ENCODE measurements around the gene DAND5. TPM values are rescaled to one million over a fixed set of nuclear protein-coding genes. Genes with fewer than 3 reads are reported as not detected.

DAND5 gene
- total and polyA plus RNA-seq, 2 of the 13 experiments (the other 11 are each of a cell fraction or from before 2014, with no cell fraction given) = 0.04 TPM; not detected in 1

GRCh38 chr19:13023656-13024055 lies 54.3 kb downstream of the DAND5 start:
- POLR2A ChIA-PET = interaction anchor here (0.7 to 3.6 kb wide), 6 partner anchors 8 to 37 kb away, joined by 3 to 31 read pairs (median 8); no protein-coding TSS in a partner anchor
- no peak for DNase-seq (ENCODE audit: low spot score)
- in situ Hi-C loops (cut with HindIII; ENCODE audit: extremely low pct_ligation_motif_present, low pct_unique_long_range_greater_than_20kb) (loop anchor here (5.0 kb wide), 2 partner anchors 36 to 39 kb away; no protein-coding TSS in a partner anchor), intact Hi-C loops (cut with micrococcal nuclease; ENCODE audit: unreplicated experiment) (loop anchor here (5.0 kb wide), 1 partner anchor 39 kb away; no protein-coding TSS in a partner anchor)
- Histone ChIP-seq H3K4me3 (replicated peaks in 1 of 3; ENCODE audit: insufficient read depth in 1 of 3, low read depth in 2 of 3, low read length in 3 of 3) (peak overlapping the region; percentile 52 to 71 (median 62); a peak in 5 of 6 replicates), H3K9me3 (ENCODE audit: low read length) (no peaks in the 10 kb centered on the region), H3K27me3 (ENCODE audit: control insufficient read depth in 1 of 2, insufficient read depth in 2 of 2, low read length in 2 of 2) (no peaks in the 10 kb centered on the region), H2AFZ (ENCODE audit: low read length) (no peak overlapping the region), H3K4me1 (ENCODE audit: insufficient read depth, low read length) (peaks cover 84% of the 10 kb centered on the region), H3K4me2 (ENCODE audit: low read depth, low read length) (peak overlapping the region; percentile 90), H4K20me1 (ENCODE audit: insufficient read depth, low read length) (no peaks in the 10 kb centered on the region), H3K36me3 (replicated peaks in 1 of 2; ENCODE audit: control insufficient read depth in 1 of 2, insufficient read depth in 2 of 2, low read length in 2 of 2) (peaks cover 1 to 15% of the 10 kb centered on the region in 2 experiments; a peak in 2 of 5 replicates), H3K27ac (ENCODE audit: extremely low read length, insufficient read depth, low read length) (peak overlapping the region; percentile 73), H3K9ac (ENCODE audit: insufficient read depth, low read depth, low read length) (no peak overlapping the region), H3K79me2 (ENCODE audit: insufficient read depth, low read length) (peaks cover 36% of the 10 kb centered on the region)
- 9% methylated on average over 8 of the region's 8 CpGs for WGBS (ENCODE audit: low lambda C conversion rate)
- CTCF ChIA-PET (ENCODE audit: low intra/inter-chr PET ratio, low total read pairs) = no interaction called here
- no peak for ATAC-seq
- no peak for FAIRE-seq
- BruUV-seq (replicated peaks) = no TSS peak
- TF ChIP-seq TEAD2 (CRISPR knock-in tag; IDR thresholded peaks at IDR 0.05) (no peak), RFX5 (IDR thresholded peaks at IDR 0.05; ENCODE audit: low read depth, low read length) (no peak), ZNF589 (CRISPR knock-in tag; conservative IDR thresholded peaks at IDR 0.05) (no peak), ZNF598 (CRISPR knock-in tag; IDR thresholded peaks at IDR 0.05; ENCODE audit: borderline replicate concordance) (no peak), U2AF2 (IDR thresholded peaks at IDR 0.05; ENCODE audit: low read depth, low read length) (no peak), KLF11 (CRISPR knock-in tag; IDR thresholded peaks at IDR 0.05) (no peak), HNRNPL (IDR thresholded peaks at IDR 0.05; ENCODE audit: low read depth, low read length) (no peak), ZNF788 (CRISPR knock-in tag; IDR thresholded peaks at IDR 0.05; ENCODE audit: borderline replicate concordance) (no peak), NFRKB (IDR thresholded peaks at IDR 0.05) (no peak), DBP (CRISPR knock-in tag; IDR thresholded peaks at IDR 0.05; ENCODE audit: not compliant biosample characterization) (no peak), E2F2 (CRISPR knock-in tag; IDR thresholded peaks at IDR 0.05; ENCODE audit: borderline replicate concordance) (no peak), ZXDC (CRISPR knock-in tag; IDR thresholded peaks at IDR 0.05) (no peak), DPF2 (CRISPR knock-in tag; IDR thresholded peaks at IDR 0.05; ENCODE audit: borderline replicate concordance, low read depth) (no peak), HNRNPLL (IDR thresholded peaks at IDR 0.05; ENCODE audit: low read depth, low read length, poor library complexity, severe bottlenecking) (no peak), NONO (IDR thresholded peaks at IDR 0.05) (no peak), NONO (CRISPR knock-in tag; conservative IDR thresholded peaks at IDR 0.05) (no peak), GLMP (CRISPR knock-in tag; IDR thresholded peaks at IDR 0.05; ENCODE audit: borderline replicate concordance) (no peak), SP1 (IDR thresholded peaks at IDR 0.05) (no peak), SP1 (CRISPR knock-in tag; IDR thresholded peaks at IDR 0.05) (no peak), SAP130 (CRISPR knock-in tag; IDR thresholded peaks at IDR 0.05; ENCODE audit: low read depth) (no peak)

Measured in HepG2 (cell line).